Neuronal stem cell (in vitro differentiated cells): ENCODE measurements around the gene AAGAB.
"Not testable (repeated sequence)": the region's sequence is repeated elsewhere in the genome, so short reads cannot be mapped to it uniquely, and the experiment has no call there.

Experiments used
- DNase-seq: peaks from one replicate; pipeline ENCODE4 v3.0.0-alpha.2; 2013; ENCODE audit warnings: low spot score
- H2AFZ ChIP-seq: one replicate; pipeline ENCODE4 v1.6.1; 2013; ENCODE audit warnings: mild to moderate bottlenecking, low read length, inconsistent platforms
- H2AK5ac ChIP-seq: 2 replicates; pipeline ENCODE4 v1.6.1; 2013; ENCODE audit warnings: low read depth, mild to moderate bottlenecking, inconsistent platforms, low read length, moderate library complexity, mixed read lengths
- H2BK120ac ChIP-seq: 2 replicates; pipeline ENCODE4 v1.6.1; 2013; ENCODE audit warnings: low read depth, mild to moderate bottlenecking, inconsistent platforms, low read length, moderate library complexity, mixed read lengths
- H2BK12ac ChIP-seq: one replicate; pipeline ENCODE4 v1.6.1; 2013; ENCODE audit warnings: low read length, inconsistent platforms
- H2BK15ac ChIP-seq: 2 replicates; pipeline ENCODE4 v1.6.1; 2013; ENCODE audit warnings: mild to moderate bottlenecking, low read length, inconsistent platforms, mixed read lengths
- H2BK5ac ChIP-seq: one replicate; pipeline ENCODE4 v1.6.1; 2013; ENCODE audit warnings: inconsistent platforms, mild to moderate bottlenecking, low read length, moderate library complexity
- H3K14ac ChIP-seq: one replicate; pipeline ENCODE4 v1.6.1; 2013; ENCODE audit warnings: low read length, inconsistent platforms
- H3K18ac ChIP-seq: 2 replicates; pipeline ENCODE4 v1.6.1; 2013; ENCODE audit warnings: low read length, inconsistent platforms
- H3K23ac ChIP-seq: 2 replicates; pipeline ENCODE4 v1.6.1; 2013; ENCODE audit warnings: low read depth, mild to moderate bottlenecking, mixed read lengths, low read length, inconsistent platforms; ENCODE audit not compliant: poor library complexity
- H3K27ac ChIP-seq: replicated peaks from 3 replicates; pipeline ENCODE4 v1.5.1; 2013; ENCODE audit warnings: low read length, inconsistent platforms
- H3K27me3 ChIP-seq, 3 experiments: 2 replicates each; pipeline ENCODE4 v1.6.1; 2013; ENCODE audit warnings: low read length in 3 of 3, mild to moderate bottlenecking in 2 of 3, inconsistent platforms in 1 of 3, low read depth in 1 of 3, mixed read lengths in 1 of 3, moderate library complexity in 1 of 3; ENCODE audit not compliant: control insufficient read depth in 3 of 3, insufficient read depth in 3 of 3
- H3K36me3 ChIP-seq, 2 donors: replicated peaks in 1 of 2; 2 replicates each; pipeline ENCODE4 v1.6.1; 2013; ENCODE audit warnings: low read length in 2 of 2; ENCODE audit not compliant: control insufficient read depth in 2 of 2, insufficient read depth in 2 of 2
- H3K4ac ChIP-seq: 2 replicates; pipeline ENCODE4 v1.6.1; 2013; ENCODE audit warnings: inconsistent platforms, mild to moderate bottlenecking, low read length, moderate library complexity
- H3K4me1 ChIP-seq, 2 donors: 1 replicate in 1 of 2; 2 replicates in 1 of 2; pipeline ENCODE4 v1.6.1; 2013; ENCODE audit warnings: low read length in 2 of 2, low read depth in 1 of 2; ENCODE audit not compliant: control insufficient read depth in 2 of 2, insufficient read depth in 1 of 2
- H3K4me2 ChIP-seq: one replicate; pipeline ENCODE4 v1.6.1; 2013; ENCODE audit warnings: mild to moderate bottlenecking, low read length, inconsistent platforms; ENCODE audit not compliant: insufficient read depth, poor library complexity, severe bottlenecking
- H3K4me3 ChIP-seq, 2 donors: 2 replicates each; pipeline ENCODE4 v1.5.1; 2013; ENCODE audit warnings: low read length in 2 of 2, mild to moderate bottlenecking in 2 of 2, inconsistent platforms in 1 of 2, moderate library complexity in 1 of 2
- H3K79me1 ChIP-seq: one replicate; pipeline ENCODE4 v1.6.1; 2013; ENCODE audit warnings: low read depth, mild to moderate bottlenecking, inconsistent platforms, low read length, moderate library complexity
- H3K9ac ChIP-seq: one replicate; pipeline ENCODE4 v1.6.1; 2013; ENCODE audit warnings: mild to moderate bottlenecking, low read depth, low read length, inconsistent platforms; ENCODE audit not compliant: poor library complexity
- H3K9me3 ChIP-seq, 2 donors: replicated peaks in 1 of 2; 2 replicates each; pipeline versions ENCODE3 to v1.6.1; 2013; ENCODE audit warnings: low read length in 2 of 2, mild to moderate bottlenecking in 2 of 2, inconsistent platforms in 1 of 2, low read depth in 1 of 2, mixed read lengths in 1 of 2, moderate library complexity in 1 of 2; ENCODE audit not compliant: control insufficient read depth in 2 of 2, insufficient read depth in 1 of 2
- H4K8ac ChIP-seq: one replicate; pipeline ENCODE4 v1.6.1; 2013; ENCODE audit warnings: low read depth, mild to moderate bottlenecking, inconsistent platforms, low read length, moderate library complexity
- H4K91ac ChIP-seq: one replicate; pipeline ENCODE4 v1.6.1; 2013; ENCODE audit warnings: low read length, low read depth, mild to moderate bottlenecking, inconsistent platforms; ENCODE audit not compliant: poor library complexity
- WGBS, 2 donors: extraction: QIAGEN DNeasy Blood & Tissue Kit; methylation state at CpG; one replicate each; pipeline ENCODE4 v1.1.7; 2013; ENCODE audit warnings: missing lambda C conversion rate in 2 of 2, mixed read lengths in 1 of 2; ENCODE audit not compliant: insufficient read length in 2 of 2, insufficient replicate concordance in 1 of 2; ENCODE audit errors: extremely low coverage in 2 of 2; 5-methylcytosine and 5-hydroxymethylcytosine counted together

The AAGAB gene

DNA sequence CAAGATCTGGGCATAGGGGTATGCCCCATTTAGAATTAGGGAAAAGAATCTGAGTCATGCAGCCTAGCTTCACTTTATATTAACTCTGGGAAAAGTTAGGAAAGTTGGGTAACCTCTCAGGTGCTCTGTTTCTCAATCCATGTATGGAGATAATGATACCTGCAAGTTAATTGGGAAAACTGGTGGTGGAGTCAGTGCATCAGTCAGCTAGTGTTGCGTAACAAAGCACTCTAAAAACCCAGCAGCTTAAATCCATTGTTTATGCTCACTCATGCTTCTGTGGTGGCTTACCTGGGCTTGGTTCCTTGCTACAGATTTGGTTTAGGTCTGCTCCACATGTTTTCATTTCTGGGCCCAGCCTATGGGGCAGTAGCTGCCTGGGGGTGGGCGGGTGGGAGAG lies 98.0 kb downstream of the AAGAB start:
- no peaks in the 10 kb centered on the region for H3K27me3 ChIP-seq
- H3K14ac ChIP-seq: no peak overlapping the region
- no peak overlapping the region for H3K4me3 ChIP-seq
- no peak overlapping the region for H2AFZ ChIP-seq
- peaks cover 8% of the 10 kb centered on the region for H3K79me1 ChIP-seq
- no peak overlapping the region for H2BK120ac ChIP-seq
- H4K8ac ChIP-seq: no peak overlapping the region
- H3K9ac ChIP-seq: no peak overlapping the region
- no peak for DNase-seq
- H2BK12ac ChIP-seq: no peak overlapping the region
- H2AK5ac ChIP-seq: no peak overlapping the region
- no peak overlapping the region for H2BK5ac ChIP-seq
- no peak overlapping the region for H3K27ac ChIP-seq
- WGBS, 2 donors: no CpG with 5 or more reads among the region's 2 CpGs
- H4K91ac ChIP-seq: no peak overlapping the region
- no peak overlapping the region for H3K18ac ChIP-seq
- H2BK15ac ChIP-seq: no peak overlapping the region
- no peak overlapping the region for H3K4me2 ChIP-seq
- H3K36me3 ChIP-seq: peaks cover 0 to 41% of the 10 kb centered on the region in 2 donors
- H3K9me3 ChIP-seq: peaks cover 3% of the 10 kb centered on the region in 2 donors
- peaks cover 0 to 1% of the 10 kb centered on the region in 2 donors for H3K4me1 ChIP-seq
- no peak overlapping the region for H3K4ac ChIP-seq
- H3K23ac ChIP-seq: no peak overlapping the region

DNA sequence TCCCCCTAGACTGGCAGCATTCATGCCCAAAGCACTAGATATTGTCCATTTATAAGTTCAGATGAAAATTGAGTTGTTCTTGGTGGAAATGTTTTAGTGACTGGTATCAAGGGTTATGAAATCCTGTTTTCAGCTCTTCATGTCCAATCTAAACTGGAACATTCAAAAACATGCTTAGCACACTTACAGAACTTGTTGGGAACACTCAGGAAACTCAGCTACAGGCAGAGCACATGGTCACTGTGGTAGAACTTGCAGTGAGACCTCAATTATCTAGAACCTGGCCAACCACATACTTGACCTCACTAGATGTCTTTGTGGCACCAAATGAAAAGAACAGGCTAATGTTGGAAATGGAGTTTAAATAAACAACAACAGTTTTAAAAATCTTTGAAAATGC lies 100.2 kb downstream of the AAGAB start:
- Histone ChIP-seq H3K9me3 (peaks cover 3% of the 10 kb centered on the region in 2 donors), H3K14ac (no peak overlapping the region), H4K91ac (no peak overlapping the region), H3K79me1 (peaks cover 10% of the 10 kb centered on the region), H2BK12ac (no peak overlapping the region), H3K27me3 (no peaks in the 10 kb centered on the region), H2BK15ac (no peak overlapping the region), H3K23ac (no peak overlapping the region), H3K27ac (no peak overlapping the region), H3K4me1 (peaks cover 9 to 12% of the 10 kb centered on the region in 2 donors), H2AFZ (no peak overlapping the region), H3K4ac (no peak overlapping the region), H3K18ac (no peak overlapping the region), H3K4me3 (no peak overlapping the region), H2BK120ac (no peak overlapping the region), H3K36me3 (peaks cover 0 to 41% of the 10 kb centered on the region in 2 donors), H2BK5ac (no peak overlapping the region), H3K9ac (no peak overlapping the region), H2AK5ac (no peak overlapping the region), H3K4me2 (no peak overlapping the region), H4K8ac (no peak overlapping the region)
- no peak for DNase-seq

DNA sequence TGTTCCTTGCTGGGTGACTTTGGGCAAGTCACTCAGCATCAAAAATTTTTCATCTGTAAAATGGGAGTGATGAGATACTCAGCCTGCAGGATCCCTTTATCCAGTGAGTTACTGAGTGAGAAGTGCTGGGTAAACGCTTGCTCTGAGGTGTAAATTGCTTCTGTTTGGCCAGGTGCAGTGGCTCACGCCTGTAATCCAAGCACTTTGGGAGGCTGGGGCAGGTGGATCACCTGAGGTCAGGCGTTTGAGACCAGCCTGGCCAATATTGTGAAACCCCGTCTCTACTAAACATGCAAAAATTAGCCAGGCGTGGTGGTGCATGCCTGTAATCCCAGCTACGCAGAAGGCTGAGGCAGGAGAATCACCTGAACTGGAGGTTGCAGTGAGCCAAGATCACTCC lies 101.4 kb downstream of the AAGAB start:
- H2AK5ac ChIP-seq, H3K9ac ChIP-seq, H4K8ac ChIP-seq, H3K23ac ChIP-seq, H3K4me2 ChIP-seq, H3K9me3 ChIP-seq, H3K18ac ChIP-seq, H4K91ac ChIP-seq, H3K14ac ChIP-seq, H3K4ac ChIP-seq, H3K27ac ChIP-seq, H2BK12ac ChIP-seq, H2BK15ac ChIP-seq, H2BK5ac ChIP-seq, H3K4me3 ChIP-seq, H3K79me1 ChIP-seq, H3K27me3 ChIP-seq, DNase-seq, H2BK120ac ChIP-seq, H2AFZ ChIP-seq: not testable (repeated sequence)
- peaks cover 19 to 23% of the 10 kb centered on the region in 2 donors for H3K4me1 ChIP-seq
- WGBS, 2 donors: no CpG with 5 or more reads among the region's 6 CpGs
- peaks cover 0 to 37% of the 10 kb centered on the region in 2 donors for H3K36me3 ChIP-seq

DNA sequence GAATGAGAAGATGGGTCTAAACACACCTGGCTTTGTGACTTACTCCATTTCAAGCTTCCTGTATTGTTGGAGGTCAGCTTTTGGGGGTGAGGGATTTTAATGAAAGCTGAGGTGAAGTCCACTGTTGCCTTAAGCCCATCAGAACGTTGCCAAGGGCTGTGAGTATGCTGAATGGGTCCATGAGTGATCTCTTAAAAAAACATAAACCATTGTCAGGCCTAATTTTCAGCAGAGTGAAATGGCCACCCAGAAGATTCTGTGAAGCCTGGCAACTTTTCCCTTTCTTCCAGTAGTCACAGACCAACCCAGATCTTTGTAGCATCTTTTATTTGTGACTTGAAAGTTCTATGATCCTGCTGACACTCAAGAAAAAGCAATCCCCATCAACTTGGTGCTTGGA lies 102.0 kb downstream of the AAGAB start:
- Histone ChIP-seq H3K9me3 (peaks cover 3% of the 10 kb centered on the region in 2 donors), H3K4me1 (peaks cover 22 to 29% of the 10 kb centered on the region in 2 donors), H4K91ac (no peak overlapping the region), H3K4me3 (no peak overlapping the region), H3K18ac (no peak overlapping the region), H2BK120ac (no peak overlapping the region), H3K4ac (no peak overlapping the region), H2BK5ac (no peak overlapping the region), H4K8ac (no peak overlapping the region), H3K36me3 (peaks cover 0 to 37% of the 10 kb centered on the region in 2 donors), H2BK12ac (no peak overlapping the region), H2BK15ac (no peak overlapping the region), H3K27me3 (no peaks in the 10 kb centered on the region), H3K4me2 (no peak overlapping the region), H3K14ac (no peak overlapping the region), H3K9ac (no peak overlapping the region), H3K27ac (no peak overlapping the region), H3K79me1 (peaks cover 7% of the 10 kb centered on the region), H2AK5ac (no peak overlapping the region), H2AFZ (no peak overlapping the region), H3K23ac (no peak overlapping the region)
- WGBS, 2 donors: no CpG with 5 or more reads among the region's 1 CpG
- no peak for DNase-seq
